T-helper 17 cell (primary cell): ENCODE results near the gene SLC6A13. TPM values are rescaled to one million over a fixed set of nuclear protein-coding genes. Genes with fewer than 3 reads are reported as not detected.

Experiments used
- ATAC-seq: fragments of 150-1000 bp; cut with Tn5 transposase; 2 replicates; pipeline ENCODE4 v1.10.0; 2021; ENCODE audit warnings: mild to moderate bottlenecking, moderate library complexity
- DNase-seq, 3 donors: peaks; one replicate each; pipeline versions ENCODE4 v3.0.0 to v3.0.0-alpha.2; 2020 to 2021
- H3K9me3 ChIP-seq: one replicate; pipeline ENCODE4 v1.7.0; 2013; ENCODE audit warnings: low read length, mild to moderate bottlenecking; ENCODE audit not compliant: control insufficient read depth, poor library complexity, severe bottlenecking
- H3K27ac Mint-ChIP-seq: one replicate; pipeline ENCODE4 v1.8.0; 2022; ENCODE audit warnings: mild to moderate bottlenecking, moderate library complexity, mixed read lengths
- H3K27me3 Mint-ChIP-seq: one replicate; pipeline ENCODE4 v1.8.0; 2022; ENCODE audit warnings: mixed read lengths
- H3K36me3 Mint-ChIP-seq: one replicate; pipeline ENCODE4 v1.8.0; 2022; ENCODE audit warnings: low read depth, mixed read lengths
- H3K4me1 Mint-ChIP-seq: one replicate; pipeline ENCODE4 v1.8.0; 2022; ENCODE audit warnings: mild to moderate bottlenecking, mixed read lengths
- H3K4me3 Mint-ChIP-seq: one replicate; pipeline ENCODE4 v1.8.0; 2022; ENCODE audit warnings: mild to moderate bottlenecking, moderate library complexity, mixed read lengths
- total RNA-seq, 4 donors: library from RNA in 2 of 4; stranded (reverse) in 2 of 4; gene quantifications; one replicate each; pipeline ENCODE4 v1.2.3 and lab custom pipeline; 2022 to 2026

The SLC6A13 gene
- total RNA-seq, 2 donors from 2014 or later = 0.26 to 0.72 TPM

GRCh38 chr12:214003-214741 is 48.5 kb downstream of the SLC6A13 start, which contains the start of gene SLC6A12:
SLC6A12 (minus strand) TSS chr12:214157; CDS start chr12:209986, 4,171 bp downstream.
- Mint-ChIP-seq H3K27me3 (peaks cover 69% of the 10 kb centered on the region), H3K27ac (no peak within 1 kb of the TSS), H3K4me3 (no peak within 1 kb of the TSS), H3K36me3 (peaks cover 5% of the 10 kb centered on the region), H3K4me1 (peaks cover 8% of the 10 kb centered on the region)
- no peaks in the 10 kb centered on the region for H3K9me3 ChIP-seq
- no peak for ATAC-seq
- no peak for DNase-seq

- DNase-seq (no peak), ATAC-seq (no peak)
- Mint-ChIP-seq H3K36me3 (peaks cover 6% of the 10 kb centered on the region), H3K27me3 (peaks cover 71% of the 10 kb centered on the region), H3K4me3 (no peak overlapping the region), H3K4me1 (peaks cover 8% of the 10 kb centered on the region), H3K27ac (no peak overlapping the region)
- no peaks in the 10 kb centered on the region for H3K9me3 ChIP-seq
Observed at GRCh38 chr12:213527-213932, 49.1 kb downstream of the SLC6A13 start.

GRCh38 chr12:212715-213526 is 49.7 kb downstream of the SLC6A13 start:
- no peaks in the 10 kb centered on the region for H3K9me3 ChIP-seq
- DNase-seq (no peak), ATAC-seq (no peak)
- Mint-ChIP-seq H3K27me3 (peaks cover 73% of the 10 kb centered on the region), H3K36me3 (peaks cover 6% of the 10 kb centered on the region), H3K4me1 (peaks cover 8% of the 10 kb centered on the region), H3K27ac (peak overlapping the region; percentile 29), H3K4me3 (no peak overlapping the region)

- DNase-seq (no peak), ATAC-seq (no peak)
- peaks cover 73% of the 10 kb centered on the region for H3K27me3 Mint-ChIP-seq
- no peak overlapping the region for H3K4me3 Mint-ChIP-seq
- peaks cover 6% of the 10 kb centered on the region for H3K36me3 Mint-ChIP-seq
- H3K4me1 Mint-ChIP-seq = peaks cover 8% of the 10 kb centered on the region
- H3K27ac Mint-ChIP-seq = peak overlapping the region; percentile 29
- H3K9me3 ChIP-seq = no peaks in the 10 kb centered on the region
Observed at GRCh38 chr12:212415-212714, 50.3 kb downstream of the SLC6A13 start.

GRCh38 chr12:211639-212414 is 50.8 kb downstream of the SLC6A13 start:
- Mint-ChIP-seq H3K27me3 (peaks cover 73% of the 10 kb centered on the region), H3K4me1 (peaks cover 8% of the 10 kb centered on the region), H3K4me3 (peak overlapping the region; percentile 22)

GRCh38 chr12:211142-211465 is 51.5 kb downstream of the SLC6A13 start:
- no peak for ATAC-seq
- Mint-ChIP-seq H3K36me3 (peaks cover 6% of the 10 kb centered on the region), H3K27ac (no peak overlapping the region), H3K27me3 (peaks cover 77% of the 10 kb centered on the region), H3K4me3 (no peak overlapping the region), H3K4me1 (peaks cover 8% of the 10 kb centered on the region)
- H3K9me3 ChIP-seq = no peaks in the 10 kb centered on the region
- no peak for DNase-seq

More at GRCh38 chr12:211639-212414, 50.8 kb downstream of the SLC6A13 start:
- peaks cover 6% of the 10 kb centered on the region for H3K36me3 Mint-ChIP-seq
- ATAC-seq (no peak), DNase-seq (no peak)
- peak overlapping the region; percentile 29 for H3K27ac Mint-ChIP-seq
- no peaks in the 10 kb centered on the region for H3K9me3 ChIP-seq

- Mint-ChIP-seq H3K36me3 (peaks cover 6% of the 10 kb centered on the region), H3K27me3 (peaks cover 83% of the 10 kb centered on the region), H3K4me3 (no peak overlapping the region), H3K4me1 (peaks cover 8% of the 10 kb centered on the region), H3K27ac (no peak overlapping the region)
- DNase-seq = no peak
- ATAC-seq = no peak
- no peaks in the 10 kb centered on the region for H3K9me3 ChIP-seq
Observed at GRCh38 chr12:210277-211141, 52.1 kb downstream of the SLC6A13 start.

- peaks cover 8% of the 10 kb centered on the region for H3K4me1 Mint-ChIP-seq
- DNase-seq (no peak), ATAC-seq (no peak)
- peaks cover 88% of the 10 kb centered on the region for H3K27me3 Mint-ChIP-seq
- no peaks in the 10 kb centered on the region for H3K9me3 ChIP-seq
- H3K36me3 Mint-ChIP-seq = peaks cover 6% of the 10 kb centered on the region
- H3K27ac Mint-ChIP-seq = no peak overlapping the region
- no peak overlapping the region for H3K4me3 Mint-ChIP-seq
Observed at GRCh38 chr12:209851-210250, 52.8 kb downstream of the SLC6A13 start.

GRCh38 chr12:209246-209645 is 53.4 kb downstream of the SLC6A13 start:
- H3K4me1 Mint-ChIP-seq = peaks cover 8% of the 10 kb centered on the region
- H3K27me3 Mint-ChIP-seq = peaks cover 94% of the 10 kb centered on the region
- peaks cover 6% of the 10 kb centered on the region for H3K36me3 Mint-ChIP-seq

GRCh38 chr12:208813-209212 is 53.8 kb downstream of the SLC6A13 start:
- Mint-ChIP-seq H3K27ac (no peak overlapping the region), H3K36me3 (peaks cover 6% of the 10 kb centered on the region), H3K27me3 (peaks cover 95% of the 10 kb centered on the region), H3K4me1 (peaks cover 8% of the 10 kb centered on the region), H3K4me3 (no peak overlapping the region)
- no peak for DNase-seq
- ATAC-seq = no peak
- no peaks in the 10 kb centered on the region for H3K9me3 ChIP-seq

More at GRCh38 chr12:209246-209645, 53.4 kb downstream of the SLC6A13 start:
- no peak overlapping the region for H3K27ac Mint-ChIP-seq
- no peaks in the 10 kb centered on the region for H3K9me3 ChIP-seq
- ATAC-seq (no peak), DNase-seq (no peak)
- no peak overlapping the region for H3K4me3 Mint-ChIP-seq

GRCh38 chr12:207804-208203 is 54.8 kb downstream of the SLC6A13 start:
- peak overlapping the region; percentile 50 for H3K4me3 Mint-ChIP-seq
- peaks cover 87% of the 10 kb centered on the region for H3K27me3 Mint-ChIP-seq
- H3K9me3 ChIP-seq = no peaks in the 10 kb centered on the region
- peaks cover 6% of the 10 kb centered on the region for H3K36me3 Mint-ChIP-seq
- no peak overlapping the region for H3K27ac Mint-ChIP-seq
- DNase-seq (no peak), ATAC-seq (no peak)
- H3K4me1 Mint-ChIP-seq = peaks cover 3% of the 10 kb centered on the region

- Mint-ChIP-seq H3K27ac (no peak overlapping the region), H3K36me3 (peaks cover 5% of the 10 kb centered on the region), H3K27me3 (peaks cover 90% of the 10 kb centered on the region), H3K4me1 (peaks cover 5% of the 10 kb centered on the region), H3K4me3 (no peak overlapping the region)
- H3K9me3 ChIP-seq = no peaks in the 10 kb centered on the region
- DNase-seq (no peak), ATAC-seq (no peak)
Observed at GRCh38 chr12:206746-207440, 55.7 kb downstream of the SLC6A13 start.
